Measurements from ENCODE around the gene C22orf39.

The C22orf39 gene

GRCh38 chr22:19453718-19454117 lies 6.2 kb upstream of the C22orf39 start:
- TF ChIP-seq CTCF (conservative IDR thresholded peaks at IDR 0.05; ENCODE audit: low read length) = no peak
- no peak overlapping the region for H3K4me3 ChIP-seq (ENCODE audit: low read length)
- no peak for DNase-seq (ENCODE audit: low read depth)

- H3K4me3 ChIP-seq (ENCODE audit: low read length) = no peak overlapping the region
- no peak for TF ChIP-seq CTCF (conservative IDR thresholded peaks at IDR 0.05; ENCODE audit: low read length)
- no peak for DNase-seq (ENCODE audit: low read depth)
Measured at GRCh38 chr22:19451570-19451969, 4.1 kb upstream of the C22orf39 start.

- no peak for DNase-seq (ENCODE audit: low read depth)
- TF ChIP-seq CTCF (conservative IDR thresholded peaks at IDR 0.05; ENCODE audit: low read length) = no peak
- H3K4me3 ChIP-seq (ENCODE audit: low read length) = no peak overlapping the region
Measured at GRCh38 chr22:19450363-19451175, 3.1 kb upstream of the C22orf39 start.

- no peak for TF ChIP-seq CTCF (conservative IDR thresholded peaks at IDR 0.05; ENCODE audit: low read length)
- DNase-seq (ENCODE audit: low read depth) = no peak
- H3K4me3 ChIP-seq (ENCODE audit: low read length) = no peak overlapping the region
Measured at GRCh38 chr22:19449422-19449767, 1.9 kb upstream of the C22orf39 start.

- DNase-seq (ENCODE audit: low read depth) = no peak
- no peak overlapping the region for H3K4me3 ChIP-seq (ENCODE audit: low read length)
- TF ChIP-seq CTCF (conservative IDR thresholded peaks at IDR 0.05; ENCODE audit: low read length) = no peak
Measured at GRCh38 chr22:19448739-19449421, 1.4 kb upstream of the C22orf39 start.

- no peak for TF ChIP-seq CTCF (conservative IDR thresholded peaks at IDR 0.05; ENCODE audit: low read length)
- peak overlapping the region; percentile 80 for H3K4me3 ChIP-seq (ENCODE audit: low read length)
- peak; percentile 55 for DNase-seq (ENCODE audit: low read depth)
Measured at GRCh38 chr22:19448076-19448607, 631 bp upstream of the C22orf39 start.

Data from AG10803 (cell line).